Renal cortex interstitium (tissue), 11 donors: ENCODE results near the gene SYCN. TPM values are rescaled to one million over a fixed set of nuclear protein-coding genes. Genes with fewer than 3 reads are reported as not detected.
A peak's percentile ranks its signal among the peaks of the same experiment; 100 is the strongest.
"Not testable (repeated sequence)": the region's sequence is repeated elsewhere in the genome, so short reads cannot be mapped to it uniquely, and the experiment has no call there.

Experiments
- DNase-seq, 11 donors: peaks; one replicate each; pipeline ENCODE4 v3.0.0-alpha.2; 2013; ENCODE audit warnings: low read depth in 9 of 11, low spot score in 4 of 11; ENCODE audit errors: extremely low read depth in 1 of 11
- polyA plus RNA-seq, 3 donors: library from polyadenylated mRNA; unstranded; fragments of 120-200 nt; gene quantifications; one replicate each; pipeline ENCODE4 v1.2.1, GENCODE V29; 2013; ENCODE audit not compliant: insufficient read length in 3 of 3

Gene SYCN
- polyA plus RNA-seq, 3 donors: not detected

DNA sequence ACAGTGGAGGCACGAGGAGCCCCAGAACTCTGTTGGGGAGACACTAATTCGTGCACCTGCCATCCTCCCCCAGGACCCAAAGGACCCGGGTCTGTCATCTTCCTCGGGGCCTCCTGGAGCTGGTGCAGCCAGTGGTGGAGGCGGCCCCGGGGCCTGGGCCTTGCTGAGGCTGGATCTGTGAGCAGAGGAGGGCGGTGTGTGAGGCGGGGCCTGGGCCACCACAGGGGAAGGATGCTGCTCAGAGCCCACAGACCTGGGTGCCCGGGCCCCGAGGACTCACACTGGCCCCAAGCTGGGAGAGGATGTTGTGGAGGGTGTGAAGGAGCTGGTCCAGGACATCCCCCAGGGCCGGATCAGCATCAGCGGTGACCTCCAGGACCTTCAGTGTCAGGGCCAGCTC, 32.5 kb upstream of the SYCN start:
- no peak for DNase-seq

GRCh38 chr19:39232708-39233107, 28.6 kb upstream of the SYCN start:
- no peak for DNase-seq

GRCh38 chr19:39230096-39230764, 26.2 kb upstream of the SYCN start:
- DNase-seq: no peak

- DNase-seq: no peak
These were observed 20.8 kb upstream of the SYCN start for GRCh38 chr19:39224910-39225309.

- DNase-seq: peak in 4 of 11 donors; percentile 33 to 46 (median 38)
These were observed 19.7 kb upstream of the SYCN start for GRCh38 chr19:39223703-39224279.

DNA sequence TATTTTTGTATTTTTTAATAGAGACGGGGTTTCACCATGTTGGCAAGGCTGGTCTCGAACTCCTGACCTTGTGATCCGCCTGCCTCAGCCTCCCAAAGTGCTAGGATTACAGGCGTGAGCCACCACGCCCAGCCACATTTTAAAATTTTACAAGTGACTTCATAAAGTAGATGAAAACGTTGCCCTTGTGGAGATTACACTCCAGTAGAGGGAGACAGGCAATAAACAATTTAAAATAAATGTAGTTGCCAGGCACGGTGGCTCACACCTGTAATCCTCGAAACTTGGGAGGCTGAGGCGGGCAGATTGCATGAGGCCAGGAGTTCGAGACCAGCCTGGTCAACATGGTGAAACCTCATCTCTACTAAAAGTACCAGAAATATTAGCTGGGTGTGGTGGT, 15.0 kb upstream of the SYCN start:
- DNase-seq: not testable (repeated sequence)

- DNase-seq: no peak
These were observed 14.4 kb upstream of the SYCN start for GRCh38 chr19:39218230-39219007.

- no peak for DNase-seq
These were observed 13.0 kb upstream of the SYCN start for GRCh38 chr19:39217094-39217493.

DNA sequence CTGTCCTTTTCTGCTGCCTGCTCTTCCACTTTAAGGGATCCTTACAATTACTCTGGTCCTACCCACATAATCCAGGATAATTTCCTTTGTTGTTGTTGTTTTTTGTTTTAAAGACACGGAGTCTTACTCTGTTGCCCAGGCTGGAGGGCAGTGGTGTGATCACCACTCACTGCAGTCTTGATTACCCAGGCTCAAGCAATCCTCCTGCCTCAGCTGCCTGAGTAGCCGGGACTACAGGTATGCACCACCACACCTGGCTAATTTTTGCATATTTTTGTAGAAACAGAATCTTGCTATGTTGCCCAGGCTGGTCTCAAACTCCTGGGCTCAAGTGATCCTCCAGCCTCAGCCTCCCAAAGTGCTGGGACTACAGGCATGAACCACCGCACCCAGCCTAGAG, 11.3 kb upstream of the SYCN start:
- DNase-seq: not testable (repeated sequence)

GRCh38 chr19:39212375-39212742, 8.3 kb upstream of the SYCN start:
- DNase-seq: no peak

GRCh38 chr19:39211731-39212374, 7.8 kb upstream of the SYCN start:
- DNase-seq: no peak

DNA sequence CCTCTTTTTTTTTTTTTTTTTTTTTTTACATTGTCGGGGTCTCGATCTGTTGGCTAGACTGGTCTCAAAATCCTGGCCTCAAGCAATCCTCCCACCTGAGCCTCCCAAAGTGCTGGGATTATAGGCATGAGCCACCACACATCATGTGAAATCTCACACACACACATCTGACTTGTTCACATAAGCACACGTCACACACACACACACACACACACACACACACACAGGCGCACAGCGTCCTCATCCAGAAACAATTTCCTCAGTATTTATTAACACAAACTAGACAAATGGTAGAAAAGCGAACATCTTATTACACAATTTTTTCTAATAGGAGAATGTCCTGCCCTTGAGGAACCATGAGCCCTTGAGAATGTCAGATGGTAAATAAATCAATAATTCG, 5.1 kb upstream of the SYCN start:
- no peak for DNase-seq

DNA sequence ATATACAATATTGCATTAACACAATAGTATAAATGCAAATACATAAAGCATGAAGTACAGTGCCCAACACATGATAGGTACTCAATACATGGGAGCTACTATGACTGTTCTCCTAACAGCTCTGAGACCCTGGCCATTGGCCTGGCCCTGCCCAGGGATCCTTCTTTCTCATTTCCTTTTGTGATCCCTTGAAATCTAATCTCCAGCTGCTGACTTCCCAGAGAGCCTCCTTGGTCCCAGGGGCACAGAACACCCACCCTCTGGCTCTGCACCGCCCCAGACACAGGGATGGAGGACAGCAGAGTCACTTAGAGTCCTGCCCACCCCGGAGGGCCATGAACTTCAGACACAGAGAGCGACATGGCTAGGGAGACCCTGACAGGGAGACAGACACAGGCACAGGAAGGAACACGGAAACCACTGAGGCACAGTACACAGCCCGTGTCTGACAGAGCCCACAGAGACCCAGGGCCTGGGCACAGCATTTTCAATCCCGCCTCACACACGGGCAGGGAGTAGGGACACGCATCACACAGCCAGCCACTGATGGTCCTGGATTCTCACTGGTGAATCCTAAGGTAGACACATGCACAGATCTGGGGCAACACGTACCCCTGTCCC, 4.2 kb upstream of the SYCN start:
- no peak for DNase-seq

DNA sequence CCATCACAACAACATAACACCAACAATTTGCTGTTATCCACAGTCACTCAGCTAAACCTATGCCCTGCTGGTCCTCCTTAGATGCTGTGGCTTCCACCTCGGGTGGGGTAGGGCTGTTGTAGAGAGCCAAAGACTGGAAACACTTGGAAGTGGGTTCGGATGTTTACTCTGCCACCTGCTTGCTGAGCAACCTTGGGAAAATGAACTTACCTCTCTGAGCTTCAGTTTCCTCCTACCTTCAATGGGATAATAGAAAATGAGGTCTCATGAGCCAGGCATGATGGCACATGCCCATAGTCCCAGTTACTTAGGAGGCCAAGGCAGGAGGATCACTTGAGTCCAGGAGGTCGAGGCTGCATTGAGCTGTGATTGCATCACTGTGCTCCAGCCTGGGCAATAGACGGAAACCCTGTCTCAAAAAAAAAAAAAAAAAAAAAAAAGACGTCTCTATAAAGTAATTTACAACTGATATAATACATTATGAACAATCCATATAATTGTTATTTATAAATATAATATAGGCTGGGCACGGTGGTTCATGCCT, 3.3 kb upstream of the SYCN start:
- no peak for DNase-seq

- no peak for DNase-seq
These were observed 2.1 kb upstream of the SYCN start for GRCh38 chr19:39206122-39206521.

GRCh38 chr19:39205449-39205764, 1.3 kb upstream of the SYCN start:
- DNase-seq: no peak

GRCh38 chr19:39202998-39203355, 1.1 kb downstream of the SYCN start:
- DNase-seq: no peak

DNA sequence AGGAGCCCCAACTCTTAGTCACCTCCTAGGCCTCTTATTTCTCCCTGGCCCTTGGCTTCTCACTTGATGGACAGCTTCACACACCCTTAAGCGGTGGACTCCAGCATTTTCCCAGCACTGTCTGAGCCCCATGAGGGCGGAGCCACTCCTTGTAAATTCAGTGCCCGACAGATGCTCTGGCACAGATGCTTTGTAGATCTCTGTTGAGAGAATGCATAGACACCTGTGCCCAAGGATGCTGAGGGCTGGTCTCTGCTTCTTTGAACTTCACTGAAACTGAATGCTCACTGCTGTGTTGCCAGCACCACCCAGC, 3.3 kb downstream of the SYCN start:
- DNase-seq: no peak

GRCh38 chr19:39200066-39200802, 3.8 kb downstream of the SYCN start:
- DNase-seq: no peak
